Measurements from ENCODE around the gene SLC5A10. TPM values are rescaled to one million over a fixed set of nuclear protein-coding genes. Genes with fewer than 3 reads are reported as not detected.

Gene SLC5A10
- total RNA-seq, 4 donors from 2014 or later = not detected

- intact Hi-C loops (cut with DNase I) = no loop called here
Observed at GRCh38 chr17:18964018-18964351, 12.0 kb downstream of the SLC5A10 start.

GRCh38 chr17:18964550-18964949 is 12.6 kb downstream of the SLC5A10 start:
- no peak for TF ChIP-seq CTCF (IDR thresholded peaks at IDR 0.05)
- TF ChIP-seq EP300 (IDR thresholded peaks at IDR 0.05) = no peak
- TF ChIP-seq POLR2A (IDR thresholded peaks at IDR 0.05; ENCODE audit: low read depth) = no peak
- no peak for TF ChIP-seq POLR2AphosphoS5 (IDR thresholded peaks at IDR 0.05)
- intact Hi-C loops (cut with DNase I) = no loop called here
- Histone ChIP-seq H3K4me1 (peaks cover 0 to 25% (median 17%) of the 10 kb centered on the region in 4 donors), H3K9me3 (no peaks in the 10 kb centered on the region), H3K27ac (replicated peaks in 1 of 4) (no peak overlapping the region), H3K4me3 (no peak overlapping the region), H3K36me3 (no peaks in the 10 kb centered on the region), H3K27me3 (no peaks in the 10 kb centered on the region)
- no peak for DNase-seq (ENCODE audit: extremely low spot score)
- WGBS = 91% methylated on average over 6 of the region's 9 CpGs

More at GRCh38 chr17:18964018-18964351, 12.0 kb downstream of the SLC5A10 start:
- H3K4me3 ChIP-seq = no peak overlapping the region
- WGBS = 94% methylated on average over 9 of the region's 9 CpGs
- H3K4me1 ChIP-seq = peaks cover 0 to 20% (median 15%) of the 10 kb centered on the region in 4 donors
- TF ChIP-seq EP300 (IDR thresholded peaks at IDR 0.05) (no peak), POLR2AphosphoS5 (IDR thresholded peaks at IDR 0.05) (no peak), POLR2A (IDR thresholded peaks at IDR 0.05; ENCODE audit: low read depth) (no peak), CTCF (IDR thresholded peaks at IDR 0.05) (no peak)
- no peaks in the 10 kb centered on the region for H3K27me3 ChIP-seq
- no peaks in the 10 kb centered on the region for H3K9me3 ChIP-seq
- no peak for DNase-seq (ENCODE audit: extremely low spot score)
- no peak overlapping the region for H3K27ac ChIP-seq (replicated peaks in 1 of 4)
- no peaks in the 10 kb centered on the region for H3K36me3 ChIP-seq

- Histone ChIP-seq H3K4me3 (no peak overlapping the region), H3K36me3 (peaks cover 0 to 2% (median 0%) of the 10 kb centered on the region in 4 donors), H3K27ac (replicated peaks in 1 of 4) (no peak overlapping the region), H3K4me1 (peaks cover 0 to 25% (median 19%) of the 10 kb centered on the region in 4 donors), H3K9me3 (no peaks in the 10 kb centered on the region), H3K27me3 (no peaks in the 10 kb centered on the region)
- no peak for DNase-seq (ENCODE audit: extremely low spot score)
- TF ChIP-seq POLR2A (IDR thresholded peaks at IDR 0.05; ENCODE audit: low read depth) = no peak
- TF ChIP-seq EP300 (IDR thresholded peaks at IDR 0.05) = no peak
- intact Hi-C loops (cut with DNase I) = no loop called here
- 83% methylated on average over 14 of the region's 14 CpGs for WGBS
Observed at GRCh38 chr17:18965530-18966236, 13.7 kb downstream of the SLC5A10 start.

GRCh38 chr17:18966831-18967624 is 15.1 kb downstream of the SLC5A10 start:
- Histone ChIP-seq H3K4me1 (peaks cover 0 to 11% (median 6%) of the 10 kb centered on the region in 4 donors), H3K27me3 (no peaks in the 10 kb centered on the region), H3K9me3 (no peaks in the 10 kb centered on the region), H3K27ac (replicated peaks in 1 of 4) (no peak overlapping the region), H3K4me3 (no peak overlapping the region), H3K36me3 (peaks cover 0 to 13% (median 3%) of the 10 kb centered on the region in 4 donors)
- TF ChIP-seq POLR2A (IDR thresholded peaks at IDR 0.05; ENCODE audit: low read depth) = no peak
- TF ChIP-seq CTCF (IDR thresholded peaks at IDR 0.05) = no peak
- TF ChIP-seq POLR2AphosphoS5 (IDR thresholded peaks at IDR 0.05) = no peak
- TF ChIP-seq EP300 (IDR thresholded peaks at IDR 0.05) = no peak
- intact Hi-C loops (cut with DNase I) = no loop called here
- WGBS = 59% methylated on average over 17 of the region's 19 CpGs
- no peak for DNase-seq (ENCODE audit: extremely low spot score)

- H3K27me3 ChIP-seq = no peaks in the 10 kb centered on the region
- H3K9me3 ChIP-seq = no peaks in the 10 kb centered on the region
- 60% methylated on average over 1 of the region's 4 CpGs for WGBS
- intact Hi-C loops (cut with DNase I) = no loop called here
- no peak for DNase-seq (ENCODE audit: extremely low spot score)
- H3K4me3 ChIP-seq = no peak overlapping the region
- peaks cover 0 to 10% (median 4%) of the 10 kb centered on the region in 4 donors for H3K4me1 ChIP-seq
- peaks cover 0 to 13% (median 3%) of the 10 kb centered on the region in 4 donors for H3K36me3 ChIP-seq
- TF ChIP-seq POLR2AphosphoS5 (IDR thresholded peaks at IDR 0.05) (no peak), CTCF (IDR thresholded peaks at IDR 0.05) (no peak), EP300 (IDR thresholded peaks at IDR 0.05) (no peak), POLR2A (IDR thresholded peaks at IDR 0.05; ENCODE audit: low read depth) (no peak)
- H3K27ac ChIP-seq (replicated peaks in 1 of 4) = no peak overlapping the region
Observed at GRCh38 chr17:18967916-18968315, 16.0 kb downstream of the SLC5A10 start.

Measured in esophagus muscularis mucosa (tissue), 4 donors.